ENCODE data around the gene RAMP3.
"Not testable (repeated sequence)": the region's sequence is repeated elsewhere in the genome, so short reads cannot be mapped to it uniquely, and the experiment has no call there.

The RAMP3 gene

GRCh38 chr7:45156516-45157272, 897 bp upstream of the RAMP3 start:
- DNase-seq (ENCODE audit: low read depth in 2 of 3, low spot score in 1 of 3), result no peak

GRCh38 chr7:45157286-45157652, 322 bp upstream of the RAMP3 start:
- no peak for DNase-seq (ENCODE audit: low read depth in 2 of 3, low spot score in 1 of 3)

DNA sequence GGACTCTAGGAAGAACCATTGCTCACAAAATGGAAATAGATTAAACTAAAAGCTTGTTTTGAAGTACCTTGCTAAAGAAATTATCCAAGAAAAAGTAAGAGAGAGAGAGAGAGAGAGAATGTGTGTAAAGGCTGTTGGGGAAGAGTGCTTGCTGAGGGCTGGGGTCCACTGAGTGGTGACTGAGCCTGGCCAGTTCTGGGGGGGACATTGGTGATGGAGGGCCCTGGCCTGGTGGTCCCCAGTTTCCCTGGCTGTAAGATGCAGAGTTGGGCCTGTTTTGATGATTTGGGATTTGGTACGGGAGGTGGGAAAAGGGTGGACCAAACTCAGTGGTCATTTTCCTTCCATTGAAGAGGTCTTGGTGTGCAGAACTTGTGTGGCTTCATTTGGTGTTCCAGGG, 880 bp downstream of the RAMP3 start:
- no peak for DNase-seq (ENCODE audit: low read depth in 2 of 3, low spot score in 1 of 3)

DNA sequence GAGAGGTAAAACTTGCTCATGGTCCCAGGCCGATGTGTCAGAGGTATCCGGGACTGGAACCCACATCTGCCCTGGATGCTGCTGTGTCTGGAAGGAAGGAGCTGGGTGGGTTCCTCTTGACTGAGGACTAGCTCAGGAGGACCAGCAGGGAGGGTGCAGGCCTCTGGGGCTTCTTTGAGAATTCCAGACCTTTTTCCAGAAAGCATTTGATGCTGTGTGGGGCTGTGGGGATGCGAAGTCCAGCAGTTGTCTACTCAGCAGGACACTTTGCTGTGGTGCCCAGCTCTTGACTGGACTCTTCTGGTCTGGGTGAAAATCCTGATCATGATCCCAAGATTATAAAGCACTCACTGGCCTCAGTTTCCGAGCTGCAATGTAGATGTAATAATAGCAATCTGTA, 1.7 kb downstream of the RAMP3 start:
- no peak for DNase-seq (ENCODE audit: low read depth in 2 of 3, low spot score in 1 of 3)

- no peak for DNase-seq (ENCODE audit: low read depth in 2 of 3, low spot score in 1 of 3)
Measured at GRCh38 chr7:45160417-45160881, 2.9 kb downstream of the RAMP3 start.

DNA sequence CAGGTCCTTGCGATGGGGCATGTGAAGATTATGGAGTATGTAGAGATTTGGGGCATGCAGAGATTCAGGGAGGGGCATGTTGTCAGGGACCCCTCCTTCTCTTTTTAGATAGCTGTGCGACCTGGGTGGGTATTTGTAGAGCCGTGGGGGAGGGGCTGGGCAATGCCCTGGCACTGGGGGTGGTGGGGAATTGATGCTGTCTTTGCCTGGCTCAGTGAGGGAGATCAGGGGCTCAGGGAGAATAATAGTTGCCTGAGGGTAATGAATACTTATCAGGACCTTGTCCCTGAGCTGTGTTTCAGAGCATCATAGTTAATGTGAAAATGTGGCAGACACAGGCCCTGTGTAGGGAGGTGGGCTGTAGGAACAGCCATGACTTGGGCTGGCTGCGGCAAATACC, 3.5 kb downstream of the RAMP3 start:
- no peak for DNase-seq (ENCODE audit: low read depth in 2 of 3, low spot score in 1 of 3)

GRCh38 chr7:45161842-45162241, 4.3 kb downstream of the RAMP3 start:
- DNase-seq (ENCODE audit: low read depth in 2 of 3, low spot score in 1 of 3), result no peak

- DNase-seq (ENCODE audit: low read depth in 2 of 3, low spot score in 1 of 3), result no peak
Measured at GRCh38 chr7:45162311-45162845, 4.8 kb downstream of the RAMP3 start.

DNA sequence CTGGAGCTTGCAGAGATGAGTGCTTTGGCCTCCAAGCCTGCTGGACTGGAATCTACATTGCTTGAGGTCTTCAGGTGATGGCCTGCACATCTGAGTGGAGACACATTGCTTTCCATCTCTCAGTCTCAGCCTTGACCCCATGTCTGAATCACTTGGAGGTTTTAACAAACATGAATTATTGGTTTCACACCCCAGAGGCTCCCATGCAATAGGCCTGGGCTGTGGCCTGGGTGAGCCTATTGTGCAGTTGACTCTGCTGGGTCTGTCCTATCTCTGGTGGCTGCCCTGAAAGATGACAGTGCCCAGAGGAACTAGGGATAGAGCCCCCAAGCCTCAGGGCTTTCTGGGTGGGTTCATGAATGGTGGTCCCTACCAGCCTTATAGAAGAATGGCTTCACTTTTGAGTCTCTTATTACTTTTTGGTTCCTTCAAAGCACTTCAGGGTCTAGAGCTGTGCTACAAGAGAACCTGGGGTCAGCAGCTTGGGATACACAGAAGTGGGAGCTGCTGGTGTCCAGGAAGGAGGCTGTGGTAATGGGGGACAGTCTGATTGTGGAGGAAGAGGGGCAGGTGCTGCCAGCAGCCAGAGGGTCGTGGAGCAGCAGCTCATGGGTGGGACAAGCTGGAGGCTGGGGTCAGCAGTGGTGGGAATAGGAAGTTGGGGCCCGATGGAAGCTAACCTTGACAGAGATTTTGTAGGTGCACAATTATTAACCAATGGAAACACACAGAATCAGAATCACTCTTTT, 5.5 kb downstream of the RAMP3 start:
- DNase-seq (ENCODE audit: low read depth in 2 of 3, low spot score in 1 of 3), result no peak

DNA sequence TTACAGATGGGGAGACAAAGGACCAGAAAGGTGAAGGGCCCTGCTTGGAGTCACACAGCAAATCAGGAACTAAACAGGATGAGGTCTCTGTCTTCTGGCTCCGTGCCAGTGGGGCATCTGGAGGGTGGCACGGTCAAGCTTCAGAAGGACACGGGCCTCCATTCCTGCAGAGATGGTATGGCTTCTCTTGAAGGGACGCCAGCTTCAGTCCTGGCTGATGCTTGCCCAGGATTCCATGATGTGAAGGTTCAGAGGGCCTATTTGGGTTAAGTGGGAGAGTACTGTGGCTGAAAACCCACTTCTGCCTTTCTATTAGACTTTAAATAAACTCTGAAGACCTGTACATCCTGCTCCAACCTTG, 6.1 kb downstream of the RAMP3 start:
- no peak for DNase-seq (ENCODE audit: low read depth in 2 of 3, low spot score in 1 of 3)

- DNase-seq (ENCODE audit: low read depth in 2 of 3, low spot score in 1 of 3), result not testable (repeated sequence)
Measured at GRCh38 chr7:45164271-45164670, 6.7 kb downstream of the RAMP3 start.

DNA sequence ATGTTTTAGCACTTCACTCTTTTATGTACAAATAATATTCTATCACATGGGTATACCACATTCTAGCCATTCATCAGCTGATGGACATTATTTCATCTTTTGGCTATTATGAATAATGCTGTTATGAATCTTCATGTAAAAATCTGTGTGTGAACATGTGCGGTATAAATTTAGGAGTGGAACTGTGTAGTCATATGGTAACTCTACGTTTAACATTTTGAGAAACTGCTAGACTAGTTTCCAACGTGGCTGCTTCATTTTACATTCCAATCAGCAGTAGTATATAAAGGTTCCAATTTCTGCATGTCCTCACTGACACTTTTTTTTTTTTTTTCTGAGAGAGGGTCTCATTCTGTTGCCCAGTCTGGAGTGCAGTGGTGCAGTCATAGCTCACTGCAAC, 8.3 kb downstream of the RAMP3 start:
- DNase-seq (ENCODE audit: low read depth in 2 of 3, low spot score in 1 of 3), result no peak

DNA sequence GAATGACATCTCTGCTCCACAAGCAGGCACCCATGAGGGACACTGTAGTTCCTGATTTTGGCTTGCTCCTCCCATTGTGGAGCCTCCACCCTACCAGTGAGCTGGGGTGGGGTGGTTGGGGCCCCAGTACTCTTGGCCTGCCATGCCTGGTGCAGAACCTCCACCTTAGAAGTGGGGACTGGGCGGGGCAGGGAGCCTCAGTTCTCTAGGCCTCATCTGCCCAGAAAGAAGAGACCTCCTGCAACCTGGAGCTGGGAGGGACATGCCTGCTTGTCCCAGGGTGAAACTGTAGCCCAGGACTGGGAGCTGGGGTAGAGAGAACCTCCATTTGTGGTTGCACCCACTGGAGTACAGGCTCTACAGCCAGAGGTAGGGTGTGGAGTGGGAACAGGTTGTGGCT, 14.4 kb downstream of the RAMP3 start:
- no peak for DNase-seq (ENCODE audit: low read depth in 2 of 3, low spot score in 1 of 3)

DNA sequence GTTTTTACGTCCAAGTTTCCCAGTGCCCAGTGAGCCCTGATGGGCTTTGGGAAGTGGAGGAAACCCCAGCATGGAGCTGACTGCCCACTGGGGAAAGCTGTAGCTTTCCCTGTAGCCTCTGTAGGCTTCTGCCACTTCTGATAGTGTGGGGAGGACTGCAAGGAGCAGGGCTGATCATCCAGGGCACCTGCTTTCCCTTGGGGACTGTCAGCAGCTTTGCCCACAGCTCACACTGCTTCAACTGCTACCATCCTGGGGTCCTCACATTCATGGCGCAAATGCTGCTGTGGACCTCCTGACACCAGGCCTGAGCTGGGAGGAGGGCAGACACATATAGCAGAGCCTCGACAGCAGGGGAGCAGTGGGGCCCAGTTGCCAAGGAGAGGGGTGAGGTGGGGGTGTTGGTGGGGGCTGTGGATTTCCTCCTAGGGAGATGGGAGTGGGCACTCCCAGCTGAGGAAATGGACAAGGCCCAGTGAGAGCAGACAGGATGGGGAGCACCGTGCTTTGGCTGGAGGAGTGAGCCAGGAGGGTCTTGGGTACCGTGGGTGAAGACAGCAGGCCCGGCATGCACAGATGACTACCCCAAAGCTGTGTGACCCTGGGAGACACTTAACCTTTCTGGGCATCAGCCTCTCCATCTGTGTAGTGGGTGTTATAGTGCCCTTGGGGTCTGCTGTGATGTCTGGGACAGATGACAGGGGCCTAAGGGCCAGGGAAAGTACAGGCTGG, 16.2 kb downstream of the RAMP3 start:
- no peak for DNase-seq (ENCODE audit: low read depth in 2 of 3, low spot score in 1 of 3)

GRCh38 chr7:45174328-45174610, 16.7 kb downstream of the RAMP3 start:
- DNase-seq (ENCODE audit: low read depth in 2 of 3, low spot score in 1 of 3), result no peak

GRCh38 chr7:45174966-45175765, 17.6 kb downstream of the RAMP3 start:
- no peak for DNase-seq (ENCODE audit: low read depth in 2 of 3, low spot score in 1 of 3)

DNA sequence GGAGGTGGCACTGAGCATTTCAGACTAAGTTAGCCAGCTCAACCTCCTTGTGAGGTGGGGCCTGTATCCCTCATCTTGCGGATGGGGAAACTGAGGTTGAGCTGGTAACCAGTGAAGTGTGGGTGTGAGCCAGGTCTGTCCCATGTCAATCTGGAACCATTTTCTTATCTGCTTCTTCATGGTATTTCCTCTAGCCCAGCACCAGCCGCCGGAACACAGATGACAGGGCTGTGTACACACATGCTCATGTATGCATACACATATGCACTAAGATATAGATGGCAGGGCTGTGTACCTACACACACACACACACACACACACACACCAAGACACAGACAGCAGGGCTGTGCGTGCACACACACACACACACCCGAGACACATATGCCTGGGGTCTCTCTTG, 18.5 kb downstream of the RAMP3 start:
- no peak for DNase-seq (ENCODE audit: low read depth in 2 of 3, low spot score in 1 of 3)

DNA sequence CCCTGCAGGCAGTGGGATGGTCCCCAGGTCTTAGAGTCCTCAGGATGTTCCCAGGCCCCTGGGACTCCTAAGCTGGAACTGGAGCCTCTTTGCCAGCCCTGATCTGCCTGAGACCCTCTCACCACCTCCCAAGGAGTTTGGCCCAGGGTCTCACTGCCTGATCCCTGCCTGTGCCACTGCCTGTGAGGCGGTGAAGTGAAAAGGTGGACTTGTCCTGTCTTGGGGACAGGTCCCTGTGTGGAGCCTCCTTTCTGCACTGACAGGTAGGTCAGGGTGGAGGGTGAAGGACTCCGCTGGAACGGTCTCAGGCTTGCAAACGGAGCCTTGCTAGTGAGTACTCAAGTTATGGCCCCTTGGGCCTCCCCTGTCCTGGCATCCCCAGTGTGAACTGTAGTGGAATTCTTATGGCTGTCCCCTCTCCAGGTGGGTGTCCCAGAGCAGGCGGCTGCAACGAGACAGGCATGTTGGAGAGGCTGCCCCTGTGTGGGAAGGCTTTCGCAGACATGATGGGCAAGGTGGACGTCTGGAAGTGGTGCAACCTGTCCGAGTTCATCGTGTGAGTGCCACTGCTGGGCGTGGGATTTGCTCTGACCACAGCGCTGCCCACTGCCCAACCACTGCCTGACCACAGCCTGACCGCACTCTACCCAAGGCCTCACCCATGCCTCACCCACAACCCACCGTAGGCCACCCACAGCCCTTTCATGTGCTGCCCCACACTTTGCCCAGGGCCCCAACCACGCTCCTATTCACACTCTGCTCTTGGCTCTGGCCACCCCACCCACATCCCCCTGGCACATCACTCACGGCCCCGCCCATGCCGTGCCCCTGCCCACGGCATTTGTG, 19.5 kb downstream of the RAMP3 start:
- no peak for DNase-seq (ENCODE audit: low read depth in 2 of 3, low spot score in 1 of 3)

DNA sequence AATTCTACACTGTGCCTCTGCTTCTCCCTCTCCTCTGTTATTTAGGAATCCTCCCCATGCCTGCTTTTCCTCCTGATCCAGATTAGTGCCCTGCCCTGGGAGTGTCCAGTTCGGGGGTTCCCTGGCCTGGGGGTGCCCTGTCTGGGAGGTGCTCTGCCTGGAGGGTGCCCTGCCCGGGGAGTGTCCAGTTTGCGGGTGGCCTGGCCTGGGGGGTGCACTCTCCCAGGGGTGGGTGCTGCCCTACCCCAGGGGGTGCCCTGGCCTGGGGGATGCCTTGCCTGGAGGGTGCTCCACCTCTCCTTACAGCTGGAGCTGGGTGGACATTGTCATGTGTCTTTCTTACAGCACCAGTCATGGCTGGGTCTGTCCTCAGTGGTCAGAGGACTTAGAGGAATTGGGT, 20.2 kb downstream of the RAMP3 start:
- DNase-seq (ENCODE audit: low read depth in 2 of 3, low spot score in 1 of 3), result no peak

Data from stimulated activated CD4-positive, alpha-beta T cell treated with anti-CD3 and anti-CD28 coated beads, Interleukin-12 subunit alpha, Interleukin-12 subunit beta, amount 100 ng/mL, for 48 hours (primary cell).